Stimulated activated CD4-positive, alpha-beta T cell treated with anti-CD3 and anti-CD28 coated beads, Interleukin-2, amount 100 ng/mL, for 24 hours (primary cell): Measurements from ENCODE around the gene TRMT13.
"Not testable (repeated sequence)": the region's sequence is repeated elsewhere in the genome, so short reads cannot be mapped to it uniquely, and the experiment has no call there.

Source experiments
- DNase-seq, 2 donors: peaks; one replicate each; pipeline ENCODE4 v3.0.0-alpha.2; 2020

TRMT13 gene

GRCh38 chr1:100164702-100165101 lies 31.7 kb downstream of the TRMT13 start:
- no peak for DNase-seq

GRCh38 chr1:100168051-100168450 lies 35.1 kb downstream of the TRMT13 start:
- DNase-seq = no peak

GRCh38 chr1:100177295-100178041 lies 44.5 kb downstream of the TRMT13 start:
- no peak for DNase-seq

GRCh38 chr1:100178091-100178490 lies 45.1 kb downstream of the TRMT13 start, which contains the start of gene LRRC39:
TSS of gene LRRC39 (minus strand) at chr1:100178256. CDS start at chr1:100168516, 9,740 bp downstream.
- DNase-seq = no peak

GRCh38 chr1:100183370-100183769 lies 50.4 kb downstream of the TRMT13 start:
- DNase-seq = no peak

GRCh38 chr1:100184536-100184935 lies 51.6 kb downstream of the TRMT13 start:
- no peak for DNase-seq

GRCh38 chr1:100187912-100188311 lies 54.9 kb downstream of the TRMT13 start:
- DNase-seq = no peak

GRCh38 chr1:100188617-100189016 lies 55.7 kb downstream of the TRMT13 start:
- DNase-seq = no peak

GRCh38 chr1:100198596-100198995 lies 65.6 kb downstream of the TRMT13 start:
- no peak for DNase-seq

GRCh38 chr1:100200060-100200459 lies 67.1 kb downstream of the TRMT13 start:
- not testable (repeated sequence) for DNase-seq
